GM19438 (cell line): ENCODE results near the gene PMM1.
"Not testable (repeated sequence)": the region's sequence is repeated elsewhere in the genome, so short reads cannot be mapped to it uniquely, and the experiment has no call there.

Experiments used
- ATAC-seq: cut with Tn5 transposase; IDR thresholded peaks from one replicate; pipeline ENCODE4 v1.9.1; 2021; ENCODE audit warnings: low read depth; ENCODE audit not compliant: unreplicated experiment

The PMM1 gene

DNA sequence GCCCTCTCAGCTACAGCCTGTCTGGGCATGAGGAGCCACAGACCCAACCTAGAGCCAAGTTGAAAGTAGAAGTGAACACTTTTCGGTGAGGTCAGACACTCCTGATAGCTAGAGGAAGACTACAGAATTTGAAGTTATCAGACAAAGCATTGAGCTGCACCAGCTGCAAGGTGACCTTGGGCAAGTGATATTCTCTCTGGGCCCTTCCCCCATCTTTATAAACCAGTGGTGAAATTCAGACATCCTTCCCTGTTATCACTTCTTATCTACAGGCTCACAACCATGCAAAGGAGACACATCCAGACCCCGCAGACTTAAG is 8.0 kb upstream of the PMM1 start:
- ATAC-seq, result no peak

DNA sequence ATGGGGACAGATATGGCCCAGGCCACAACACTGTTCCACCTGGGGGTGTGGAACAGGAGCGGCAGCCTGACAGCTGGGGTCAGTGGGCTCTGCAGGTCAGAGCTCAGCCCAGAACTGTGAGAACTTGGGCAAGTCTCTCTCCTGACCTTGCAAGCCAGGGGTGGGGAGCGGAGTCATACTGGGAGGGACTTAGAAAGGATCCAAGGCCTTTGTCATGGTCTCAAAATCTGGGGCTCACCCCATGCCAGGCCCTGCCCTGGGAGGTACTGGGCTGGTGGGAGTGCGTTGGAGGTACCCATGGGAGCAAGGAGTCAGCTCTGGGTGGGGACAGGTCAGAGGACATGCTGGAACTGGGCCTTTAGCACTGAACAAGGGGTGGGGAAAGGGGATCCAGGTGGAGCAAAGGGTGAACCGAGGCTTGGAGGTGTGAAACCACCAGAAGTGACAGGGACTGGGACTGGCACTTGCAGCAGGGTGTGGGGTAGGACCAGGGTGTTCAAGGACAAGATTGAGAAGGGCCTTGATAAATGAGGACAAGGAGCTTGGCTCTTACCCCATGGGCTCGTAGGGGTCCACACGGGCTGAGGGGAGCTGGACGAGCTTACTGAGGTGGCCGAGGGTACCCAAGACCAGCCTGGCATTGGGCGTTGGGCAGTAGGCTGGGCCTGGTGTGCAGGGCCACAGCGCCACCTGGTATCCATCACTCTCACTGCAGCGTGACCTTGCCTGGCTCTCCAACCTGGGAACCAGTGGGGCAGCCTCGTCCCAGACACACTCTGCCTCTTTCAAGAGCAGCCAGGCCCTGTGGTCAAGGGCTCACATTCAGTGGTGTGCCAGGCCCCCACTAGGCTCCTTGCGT is 7.4 kb upstream of the PMM1 start:
- ATAC-seq, result no peak

DNA sequence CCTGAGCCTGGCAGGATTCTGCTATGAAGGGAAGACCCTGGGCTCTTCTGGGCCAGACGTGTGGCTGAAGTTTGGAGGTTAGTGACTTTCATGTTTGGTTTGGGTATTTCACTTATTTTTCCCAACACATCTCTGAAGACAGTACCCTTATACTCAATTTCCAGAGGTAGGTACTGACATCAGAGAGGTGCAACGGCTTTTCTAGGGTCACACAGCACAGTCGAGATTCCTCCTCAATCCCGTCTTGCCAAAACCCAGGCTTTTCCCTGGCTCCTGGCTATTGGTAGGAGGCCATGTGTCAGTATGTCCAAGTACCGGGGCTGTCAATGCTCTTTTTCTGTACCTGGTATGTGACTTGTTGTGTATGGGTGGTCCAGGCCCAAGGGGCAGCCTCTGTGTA is 6.1 kb upstream of the PMM1 start:
- ATAC-seq, result no peak

DNA sequence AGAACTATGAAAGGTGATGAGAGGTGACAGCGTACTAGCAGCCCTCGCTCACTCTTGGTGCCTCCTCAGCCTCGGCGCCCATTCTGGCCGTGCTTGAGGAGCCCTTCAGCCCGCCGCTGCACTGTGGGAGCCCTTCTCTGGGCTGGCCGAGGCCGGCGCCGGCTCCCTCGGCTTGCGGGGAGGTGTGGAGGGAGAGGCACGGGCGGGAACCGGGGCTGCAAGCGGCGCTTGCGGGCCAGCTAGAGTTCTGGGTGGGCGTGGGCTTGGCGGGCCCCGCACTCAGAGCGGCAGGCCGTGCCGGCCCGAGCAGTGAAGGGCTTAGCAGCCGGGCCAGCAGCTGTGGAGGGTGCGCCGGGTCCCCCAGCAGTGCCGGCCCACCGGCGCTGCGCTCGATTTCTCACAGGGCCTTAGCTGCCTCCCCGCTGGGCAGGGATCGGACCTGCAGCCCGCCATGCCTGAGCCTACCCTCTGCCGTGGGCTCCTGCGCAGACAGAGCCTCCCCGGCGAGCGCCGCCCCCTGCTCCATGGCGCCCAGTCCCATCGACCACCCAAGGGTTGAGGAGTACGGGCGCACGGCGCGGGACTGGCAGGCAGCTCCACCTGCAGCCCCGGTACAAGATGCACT is 3.8 kb upstream of the PMM1 start:
- not testable (repeated sequence) for ATAC-seq

DNA sequence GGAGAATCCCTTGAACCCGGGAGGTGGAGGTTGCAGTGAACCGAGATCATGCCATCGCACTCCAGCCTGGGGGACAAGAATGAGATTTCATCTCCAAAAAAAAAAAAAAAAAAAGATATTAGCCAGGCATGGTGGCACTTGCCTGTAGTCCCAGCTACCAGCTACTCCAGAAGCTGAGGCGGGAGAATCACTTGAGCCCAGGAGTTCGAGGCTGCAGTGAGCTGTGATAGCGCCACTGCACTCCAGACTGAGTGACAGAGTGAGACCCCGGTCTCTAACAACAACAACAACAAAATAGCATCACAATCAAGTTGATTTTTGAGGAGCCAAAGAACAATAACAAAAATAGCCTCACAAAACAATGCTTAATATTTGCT is 2.3 kb downstream of the PMM1 start:
- no peak for ATAC-seq

DNA sequence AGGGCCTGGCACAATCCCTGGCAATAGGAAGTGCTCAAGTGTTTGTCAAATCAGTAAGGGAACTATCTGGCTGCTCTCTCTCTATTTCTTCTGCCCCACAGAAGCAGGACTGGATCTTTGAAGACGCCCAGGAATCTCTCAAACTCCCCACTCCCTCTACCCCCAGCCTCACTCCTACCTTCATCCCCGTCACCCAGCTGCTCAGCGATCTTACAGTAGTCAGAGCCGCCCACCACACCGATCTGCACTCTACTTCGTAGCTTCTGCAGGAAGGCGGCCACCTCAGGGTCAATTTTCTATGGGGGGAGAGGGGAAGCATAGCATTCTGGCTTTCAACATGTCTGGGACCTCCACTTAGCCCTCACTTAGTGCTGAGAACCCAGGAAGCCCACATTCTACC is 3.7 kb downstream of the PMM1 start:
- no peak for ATAC-seq

DNA sequence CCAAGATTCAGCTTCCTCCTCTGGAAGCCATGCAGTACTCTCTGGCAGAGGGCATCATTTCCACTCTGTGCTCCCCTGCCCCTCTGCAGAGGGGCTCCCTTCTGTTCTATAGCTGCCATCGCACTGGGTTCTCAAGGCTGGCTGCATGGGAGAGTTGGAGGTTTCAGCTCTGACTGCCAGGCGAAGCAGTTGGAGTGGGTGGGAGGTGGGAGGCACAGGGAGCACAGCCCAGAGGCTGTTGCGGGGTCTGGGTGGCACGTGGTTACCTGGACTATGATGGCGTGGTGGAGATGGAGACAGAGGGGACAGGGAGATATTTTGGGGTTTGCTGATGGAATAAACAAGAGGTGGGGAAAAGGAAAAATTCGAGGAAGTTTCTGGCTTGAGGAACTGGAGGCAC is 4.8 kb downstream of the PMM1 start:
- ATAC-seq, result no peak

DNA sequence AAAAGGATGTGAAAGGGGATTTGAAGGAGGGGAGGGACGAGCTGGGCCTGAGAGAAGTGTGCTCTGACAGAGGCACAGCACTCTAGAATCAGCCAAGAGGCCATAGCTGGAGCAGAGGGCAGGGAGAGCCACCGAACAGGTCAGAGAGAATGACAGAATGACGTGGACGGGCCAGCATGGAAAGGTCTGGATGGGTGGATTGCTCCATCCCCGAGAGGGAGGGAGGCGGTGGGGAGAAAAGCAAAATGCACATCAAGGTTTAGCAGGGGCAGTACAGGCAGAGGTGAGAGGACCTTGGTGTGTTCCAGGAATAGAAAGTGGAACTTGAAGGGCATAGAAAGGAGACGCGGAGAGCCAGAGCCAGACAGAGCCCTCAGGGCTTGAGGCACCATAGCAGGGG is 6.9 kb downstream of the PMM1 start:
- ATAC-seq, result no peak

DNA sequence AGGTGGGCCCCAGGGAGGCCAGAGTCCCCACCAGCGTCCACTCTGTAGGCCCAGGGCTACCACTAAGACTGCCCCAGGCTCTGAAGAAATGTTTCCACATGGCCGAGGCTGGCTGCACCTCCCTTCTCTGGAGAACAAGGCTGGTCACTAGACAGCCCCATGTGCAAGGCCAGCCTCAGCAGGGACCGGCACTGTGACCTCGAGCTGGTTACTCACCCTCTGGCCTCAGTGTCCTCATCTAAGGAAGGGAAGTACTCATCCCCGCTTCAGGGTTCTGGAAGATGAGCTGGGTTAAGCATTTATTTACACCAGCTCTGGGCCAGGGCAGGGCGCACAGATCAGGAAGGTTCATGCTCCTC is 9.7 kb downstream of the PMM1 start:
- no peak for ATAC-seq

DNA sequence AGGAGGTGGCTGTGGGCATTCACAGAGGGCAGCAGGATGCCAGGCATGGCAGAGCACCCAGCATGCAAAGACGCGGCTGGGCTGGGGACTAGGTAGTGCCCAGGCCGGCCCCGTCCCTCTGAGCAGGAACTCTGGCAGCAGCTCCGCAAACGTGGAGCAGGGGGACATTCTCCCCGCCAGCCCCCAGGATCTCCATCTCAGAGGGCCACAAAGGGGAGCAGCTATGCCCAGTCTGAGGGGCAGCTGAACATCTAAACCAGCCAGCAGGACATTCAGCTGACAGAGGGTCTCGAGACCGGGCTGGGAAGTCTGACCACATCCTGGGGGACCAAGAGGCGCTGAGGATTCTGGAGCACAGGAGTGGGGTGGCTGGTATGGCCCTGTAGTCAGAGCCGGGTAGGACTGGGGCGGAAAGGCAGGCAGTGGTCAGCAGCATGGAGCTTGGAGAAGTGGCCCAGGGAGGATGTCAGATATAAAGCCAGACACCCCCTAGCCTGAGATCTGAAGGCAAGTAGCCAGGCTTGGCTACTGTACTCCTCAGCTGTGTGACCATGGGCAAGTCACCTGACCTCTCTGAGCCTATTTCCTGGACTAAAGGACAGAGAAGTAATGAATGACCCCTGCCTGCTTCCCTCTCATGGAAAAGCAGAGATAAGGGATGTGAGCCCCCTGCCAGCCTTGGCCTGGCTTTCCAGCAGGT is 10.2 kb downstream of the PMM1 start:
- no peak for ATAC-seq

DNA sequence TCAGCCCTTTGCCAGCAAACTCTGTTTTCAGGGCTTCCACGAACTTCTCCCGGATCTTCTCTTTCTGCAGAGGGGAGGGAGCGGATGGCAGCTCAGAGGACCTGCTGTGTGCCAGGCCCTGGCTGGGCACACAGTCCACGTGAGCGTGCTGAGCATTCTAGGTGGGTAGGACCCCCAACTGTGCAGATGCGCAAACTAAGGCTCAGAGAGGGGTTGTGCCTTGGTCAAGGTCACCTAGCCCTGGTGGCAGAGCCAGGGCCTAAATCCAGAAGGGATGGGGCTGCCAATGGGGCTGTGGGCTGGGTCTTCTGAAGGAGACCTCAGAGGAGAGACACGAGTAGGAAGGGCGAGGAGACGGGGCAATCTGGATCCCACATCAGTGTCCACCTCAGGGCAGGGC is 10.8 kb downstream of the PMM1 start:
- ATAC-seq, result no peak

DNA sequence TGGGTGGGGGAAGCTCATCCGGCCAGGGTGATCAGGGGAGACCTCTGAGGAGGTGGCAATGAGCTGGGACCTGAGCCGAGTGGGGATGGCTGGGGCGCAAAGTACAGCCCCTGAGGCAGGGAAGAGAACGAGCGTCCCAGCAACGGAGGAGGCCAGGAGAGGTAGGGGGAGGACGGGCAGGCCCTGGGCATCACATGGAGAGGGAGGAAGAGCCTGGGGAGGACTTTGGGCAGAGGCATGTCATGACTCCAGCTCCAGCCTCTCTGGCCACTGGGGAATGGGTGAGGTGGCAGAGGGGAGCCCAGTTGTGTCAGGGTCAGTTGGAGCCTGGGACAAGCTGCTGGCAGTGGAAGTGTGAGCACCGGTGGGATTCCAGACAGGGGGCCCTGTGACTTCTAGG is 11.5 kb downstream of the PMM1 start:
- no peak for ATAC-seq

DNA sequence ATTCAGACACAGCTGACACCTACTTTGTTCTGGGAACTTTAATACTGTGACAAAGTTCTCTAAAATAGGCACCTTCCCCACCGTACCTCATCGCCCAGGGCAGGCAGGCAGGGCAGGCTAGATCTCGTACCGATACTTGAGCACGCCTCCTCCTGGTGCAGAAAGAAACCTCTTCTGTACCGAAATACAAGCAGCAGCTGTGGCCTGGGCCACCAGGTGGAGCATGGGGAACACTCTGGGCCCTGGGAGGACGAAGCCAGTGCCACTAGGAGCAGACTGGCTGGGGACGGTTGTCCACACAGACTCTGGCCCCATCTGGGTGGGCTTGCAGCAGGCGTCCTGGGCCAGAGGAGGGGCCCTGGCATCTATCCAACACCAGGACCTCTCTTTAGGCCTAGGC is 12.8 kb downstream of the PMM1 start:
- no peak for ATAC-seq

DNA sequence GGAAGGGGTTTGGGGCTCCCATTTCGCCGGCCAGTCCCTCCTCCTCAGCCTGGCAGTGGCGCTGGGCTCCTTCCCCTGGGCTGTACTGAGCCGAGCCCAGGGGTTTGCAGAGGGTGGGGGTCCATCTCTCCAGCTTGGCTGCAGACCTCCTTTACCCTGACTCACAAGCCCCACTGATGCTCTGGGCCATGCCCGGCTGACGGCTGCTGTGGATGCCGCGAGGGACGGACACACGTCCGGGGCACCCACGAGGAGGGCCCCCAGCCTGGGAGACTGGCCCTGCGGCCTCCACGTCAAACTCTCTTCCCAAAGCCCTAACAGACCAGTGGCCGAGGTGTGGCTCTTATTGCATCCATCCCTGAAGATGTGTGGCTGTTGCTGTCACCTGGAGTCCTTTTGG is 14.1 kb downstream of the PMM1 start:
- no peak for ATAC-seq

DNA sequence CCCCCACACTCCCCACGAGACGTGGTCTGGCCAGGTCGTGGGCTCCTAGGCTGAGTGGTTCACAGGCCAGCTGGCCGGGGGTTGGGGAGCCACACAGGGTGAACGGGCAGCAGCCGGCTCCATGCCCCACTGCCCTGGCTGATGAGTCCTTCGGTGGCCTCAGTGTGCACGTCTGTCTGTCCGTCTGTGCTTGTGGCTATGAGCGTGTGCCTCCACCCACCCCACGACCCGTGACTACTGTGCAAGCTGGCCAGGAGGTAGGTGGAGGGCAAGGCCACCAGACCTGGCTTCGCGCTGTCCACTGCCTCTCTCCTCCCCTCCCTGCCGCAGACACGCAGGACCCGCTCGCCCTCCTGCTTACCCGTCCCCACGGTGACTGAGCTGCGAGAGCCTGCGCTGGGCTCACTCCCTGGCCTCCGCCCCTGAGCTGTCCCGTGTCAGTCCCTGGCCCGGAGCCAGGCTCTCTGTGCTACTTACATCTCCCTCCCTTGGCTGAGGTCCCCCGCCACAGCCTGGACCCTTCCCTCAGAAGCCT is 14.7 kb downstream of the PMM1 start:
- ATAC-seq, result no peak

DNA sequence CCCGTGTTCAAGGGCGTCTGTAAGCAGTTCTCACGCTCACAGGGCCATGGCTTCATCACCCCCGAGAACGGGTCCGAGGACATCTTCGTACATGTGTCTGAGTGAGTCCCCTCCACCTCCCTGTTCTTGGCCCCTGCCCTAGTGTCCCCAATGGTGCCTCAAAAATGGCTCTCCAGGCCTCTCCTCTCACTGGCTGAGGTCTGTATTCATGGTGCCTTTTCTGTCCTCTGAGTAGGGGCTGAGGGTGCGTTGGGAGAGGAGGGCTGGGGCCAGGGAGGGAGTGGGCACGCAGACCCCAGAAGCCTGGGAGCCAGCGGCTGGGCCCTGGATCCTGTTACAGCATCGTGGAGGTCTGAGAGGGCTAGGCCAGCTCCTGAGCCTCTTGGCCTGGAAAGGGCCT is 16.0 kb downstream of the PMM1 start:
- ATAC-seq, result no peak

DNA sequence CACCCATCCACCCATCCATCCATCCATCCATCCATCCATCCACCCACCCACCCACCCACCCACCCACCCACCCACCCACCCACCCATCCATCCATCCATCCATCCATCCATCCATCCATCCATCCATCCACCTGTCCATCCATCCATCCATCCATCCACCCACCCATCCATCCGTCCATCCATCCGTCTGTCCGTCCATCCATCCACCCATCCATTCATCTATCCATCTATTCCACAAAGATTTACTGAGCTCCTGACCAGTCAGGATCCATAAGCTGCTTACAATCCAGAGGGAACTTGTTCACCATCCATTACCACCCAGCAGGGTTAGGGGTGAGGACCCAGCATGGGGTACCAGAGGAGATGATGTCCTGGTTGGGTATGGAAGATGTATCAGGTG is 17.3 kb downstream of the PMM1 start:
- ATAC-seq, result not testable (repeated sequence)

DNA sequence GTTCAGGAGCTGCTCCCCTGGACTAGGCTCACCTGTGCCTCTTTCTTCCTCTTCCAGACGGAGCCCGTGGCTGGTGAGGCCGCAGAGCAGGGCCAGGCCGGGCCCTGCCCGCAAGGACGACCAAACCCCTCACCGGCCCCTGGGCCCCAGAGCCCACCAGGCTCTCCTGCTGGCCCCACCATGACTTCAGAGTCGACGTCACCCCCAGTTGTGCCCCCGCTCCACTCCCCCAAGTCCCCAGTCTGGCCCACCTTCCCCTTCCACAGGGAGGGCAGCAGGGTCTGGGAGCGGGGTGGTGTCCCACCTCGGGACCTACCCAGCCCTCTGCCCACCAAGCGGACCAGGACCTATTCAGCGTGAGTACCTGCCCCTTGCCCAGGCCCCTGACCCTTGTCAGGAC is 17.9 kb downstream of the PMM1 start:
- ATAC-seq, result no peak

DNA sequence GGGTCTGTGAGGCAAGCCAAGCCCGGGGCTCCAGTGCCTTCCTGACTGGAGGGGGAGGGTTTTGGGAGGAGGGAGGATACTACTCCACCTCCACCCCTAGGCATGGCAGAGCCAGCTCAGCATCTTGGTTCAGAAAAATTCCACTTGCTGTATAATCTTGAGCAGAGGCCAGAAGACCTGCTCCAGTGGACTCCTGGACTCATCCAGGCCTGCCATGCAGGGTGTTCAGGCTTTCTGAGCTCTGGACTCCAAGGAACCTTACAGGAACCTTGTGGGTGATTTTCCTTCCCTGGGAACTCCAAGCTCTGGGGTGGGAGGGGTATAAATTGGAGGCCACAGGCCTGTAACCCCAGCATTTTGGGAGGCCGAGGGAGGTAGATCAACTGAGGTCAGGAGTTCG is 19.4 kb downstream of the PMM1 start:
- ATAC-seq, result no peak

DNA sequence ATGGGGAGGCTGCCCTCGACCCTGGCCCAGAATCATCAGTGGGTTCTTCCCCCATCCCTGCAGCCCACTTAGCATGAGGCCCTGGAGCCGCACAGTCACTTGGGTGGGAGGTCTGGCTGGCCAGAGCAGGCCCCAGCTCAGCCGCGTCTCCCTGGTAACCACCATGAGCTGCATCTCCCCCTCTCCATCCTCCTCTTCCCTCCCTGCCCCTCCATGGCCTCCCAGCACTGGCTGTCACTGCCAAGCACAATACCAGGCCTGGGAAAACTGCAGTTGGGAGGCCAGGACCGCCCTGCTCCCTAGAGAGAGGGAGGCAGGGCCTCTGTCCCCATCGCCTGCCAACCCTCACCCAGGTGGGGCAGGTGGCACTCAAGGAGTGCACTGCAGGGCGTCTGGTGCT is 20.8 kb downstream of the PMM1 start:
- no peak for ATAC-seq

DNA sequence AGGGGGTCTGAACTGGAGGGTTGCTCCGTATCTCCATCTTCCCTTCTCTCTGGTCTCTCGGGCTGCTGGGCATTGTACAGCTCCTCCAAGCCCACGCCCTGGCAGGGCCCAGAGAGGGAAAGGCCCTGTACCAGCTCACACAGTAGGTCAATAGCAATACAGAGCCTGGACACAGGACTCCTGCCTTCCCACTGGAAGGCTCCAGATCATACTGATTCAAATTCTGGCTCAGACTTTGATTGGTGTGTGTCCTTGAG is 22.2 kb downstream of the PMM1 start:
- no peak for ATAC-seq

DNA sequence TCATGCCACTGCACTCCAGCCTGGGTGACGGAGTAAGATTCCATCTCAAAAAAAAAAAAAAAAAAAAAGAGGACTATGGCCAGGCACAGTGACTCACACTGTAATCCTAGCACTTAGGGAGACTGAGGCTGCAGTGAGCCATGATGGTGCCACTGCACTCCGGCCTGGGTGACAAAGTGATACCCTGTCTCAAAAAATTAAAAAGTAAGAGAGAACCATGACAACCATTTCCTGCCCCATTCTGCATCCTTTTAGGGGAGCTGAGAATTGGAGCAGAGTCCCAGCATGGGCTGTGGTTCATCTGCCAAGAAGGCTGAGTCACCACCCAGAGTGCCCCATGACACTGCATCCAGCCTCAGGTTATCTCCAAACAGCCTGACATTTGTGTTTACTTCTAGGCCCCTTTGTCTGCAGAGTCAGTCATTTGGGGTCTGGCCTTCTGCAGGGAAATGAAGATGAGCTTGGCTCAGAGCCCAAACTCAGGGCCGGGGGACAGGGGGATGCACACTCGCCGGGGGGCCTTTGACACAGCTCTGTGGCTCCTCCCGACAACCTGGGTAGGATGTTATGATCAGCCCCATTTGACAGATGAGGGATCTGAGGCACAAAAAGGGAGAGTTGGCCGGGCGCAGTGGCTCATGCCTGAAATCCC is 24.1 kb downstream of the PMM1 start:
- no peak for ATAC-seq
